ENCODE measurements around the gene ADAMTS3. TPM values are rescaled to one million over a fixed set of nuclear protein-coding genes. Genes with fewer than 3 reads are reported as not detected.
A peak's percentile ranks its signal among the peaks of the same experiment; 100 is the strongest.

Gene ADAMTS3
- total and polyA plus RNA-seq, 2 of the 13 experiments (the other 11 are each of a cell fraction or from before 2014, with no cell fraction given): not detected

GRCh38 chr4:72468904-72469502 lies 100.0 kb downstream of the ADAMTS3 start:
- ChIA-PET CTCF (ENCODE audit: low intra/inter-chr PET ratio, low total read pairs) (interaction anchor here (0.8 to 2.2 kb wide), 2 partner anchors 142 to 173 kb away, joined by 3 to 19 read pairs; no protein-coding TSS in a partner anchor), POLR2A (no interaction called here)
- Histone ChIP-seq H3K79me2 (ENCODE audit: insufficient read depth, low read length) (no peaks in the 10 kb centered on the region), H3K9me3 (ENCODE audit: low read length) (no peaks in the 10 kb centered on the region), H3K4me1 (ENCODE audit: insufficient read depth, low read length) (no peaks in the 10 kb centered on the region), H3K27me3 (ENCODE audit: control insufficient read depth in 1 of 2, insufficient read depth in 2 of 2, low read length in 2 of 2) (no peaks in the 10 kb centered on the region), H4K20me1 (ENCODE audit: insufficient read depth, low read length) (no peaks in the 10 kb centered on the region), H3K36me3 (replicated peaks in 1 of 2; ENCODE audit: control insufficient read depth in 1 of 2, insufficient read depth in 2 of 2, low read length in 2 of 2) (no peaks in the 10 kb centered on the region), H3K4me3 (replicated peaks in 1 of 3; ENCODE audit: insufficient read depth in 1 of 3, low read depth in 2 of 3, low read length in 3 of 3) (no peak overlapping the region), H2AFZ (ENCODE audit: low read length) (no peak overlapping the region), H3K27ac (ENCODE audit: extremely low read length, insufficient read depth, low read length) (no peak overlapping the region), H3K9ac (ENCODE audit: insufficient read depth, low read depth, low read length) (no peak overlapping the region), H3K4me2 (ENCODE audit: low read depth, low read length) (no peak overlapping the region)
- 0% methylated on average over 1 of the region's 1 CpG for WGBS (ENCODE audit: low lambda C conversion rate)
- TF ChIP-seq STAG1 (CRISPR knock-in tag; IDR thresholded peaks at IDR 0.05) (peak; percentile 52), CTCF (CRISPR knock-in tag; IDR thresholded peaks at IDR 0.05) (peak; percentile 27), ZNF782 (CRISPR knock-in tag; IDR thresholded peaks at IDR 0.05; ENCODE audit: borderline replicate concordance) (no peak), MATR3 (CRISPR knock-in tag; IDR thresholded peaks at IDR 0.05) (no peak), MEF2D (CRISPR knock-in tag; IDR thresholded peaks at IDR 0.05) (no peak)
- TF ChIP-seq, protein P1, sequence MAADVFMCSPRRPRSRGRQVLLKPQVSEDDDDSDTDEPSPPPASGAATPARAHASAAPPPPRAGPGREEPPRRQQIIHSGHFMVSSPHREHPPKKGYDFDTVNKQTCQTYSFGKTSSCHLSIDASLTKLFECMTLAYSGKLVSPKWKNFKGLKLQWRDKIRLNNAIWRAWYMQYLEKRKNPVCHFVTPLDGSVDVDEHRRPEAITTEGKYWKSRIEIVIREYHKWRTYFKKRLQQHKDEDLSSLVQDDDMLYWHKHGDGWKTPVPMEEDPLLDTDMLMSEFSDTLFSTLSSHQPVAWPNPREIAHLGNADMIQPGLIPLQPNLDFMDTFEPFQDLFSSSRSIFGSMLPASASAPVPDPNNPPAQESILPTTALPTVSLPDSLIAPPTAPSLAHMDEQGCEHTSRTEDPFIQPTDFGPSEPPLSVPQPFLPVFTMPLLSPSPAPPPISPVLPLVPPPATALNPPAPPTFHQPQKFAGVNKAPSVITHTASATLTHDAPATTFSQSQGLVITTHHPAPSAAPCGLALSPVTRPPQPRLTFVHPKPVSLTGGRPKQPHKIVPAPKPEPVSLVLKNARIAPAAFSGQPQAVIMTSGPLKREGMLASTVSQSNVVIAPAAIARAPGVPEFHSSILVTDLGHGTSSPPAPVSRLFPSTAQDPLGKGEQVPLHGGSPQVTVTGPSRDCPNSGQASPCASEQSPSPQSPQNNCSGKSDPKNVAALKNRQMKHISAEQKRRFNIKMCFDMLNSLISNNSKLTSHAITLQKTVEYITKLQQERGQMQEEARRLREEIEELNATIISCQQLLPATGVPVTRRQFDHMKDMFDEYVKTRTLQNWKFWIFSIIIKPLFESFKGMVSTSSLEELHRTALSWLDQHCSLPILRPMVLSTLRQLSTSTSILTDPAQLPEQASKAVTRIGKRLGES (CRISPR knock-in tag; IDR thresholded peaks at IDR 0.05; ENCODE audit: borderline replicate concordance): no peak
- no peak for ATAC-seq
- peak; percentile 17 for DNase-seq (ENCODE audit: low spot score)
- in situ Hi-C loops (cut with HindIII; ENCODE audit: extremely low pct_ligation_motif_present, low pct_unique_long_range_greater_than_20kb) (loop anchor here (25.0 kb wide), 1 partner anchor 132 kb away; no protein-coding TSS in a partner anchor), intact Hi-C loops (cut with micrococcal nuclease; ENCODE audit: unreplicated experiment) (loop anchor here (1.0 to 5.0 kb wide), 2 partner anchors 143 to 737 kb away; no protein-coding TSS in a partner anchor)
- BruUV-seq (replicated peaks): no TSS peak
- FAIRE-seq: no peak

Measured in HepG2 (cell line).